ENCODE data around the gene SPATA31E1. TPM values are rescaled to one million over a fixed set of nuclear protein-coding genes. Genes with fewer than 3 reads are reported as not detected.
"Not testable (repeated sequence)": the region's sequence is repeated elsewhere in the genome, so short reads cannot be mapped to it uniquely, and the experiment has no call there.

Gene SPATA31E1
- total RNA-seq, 2 donors from 2014 or later: not detected

DNA sequence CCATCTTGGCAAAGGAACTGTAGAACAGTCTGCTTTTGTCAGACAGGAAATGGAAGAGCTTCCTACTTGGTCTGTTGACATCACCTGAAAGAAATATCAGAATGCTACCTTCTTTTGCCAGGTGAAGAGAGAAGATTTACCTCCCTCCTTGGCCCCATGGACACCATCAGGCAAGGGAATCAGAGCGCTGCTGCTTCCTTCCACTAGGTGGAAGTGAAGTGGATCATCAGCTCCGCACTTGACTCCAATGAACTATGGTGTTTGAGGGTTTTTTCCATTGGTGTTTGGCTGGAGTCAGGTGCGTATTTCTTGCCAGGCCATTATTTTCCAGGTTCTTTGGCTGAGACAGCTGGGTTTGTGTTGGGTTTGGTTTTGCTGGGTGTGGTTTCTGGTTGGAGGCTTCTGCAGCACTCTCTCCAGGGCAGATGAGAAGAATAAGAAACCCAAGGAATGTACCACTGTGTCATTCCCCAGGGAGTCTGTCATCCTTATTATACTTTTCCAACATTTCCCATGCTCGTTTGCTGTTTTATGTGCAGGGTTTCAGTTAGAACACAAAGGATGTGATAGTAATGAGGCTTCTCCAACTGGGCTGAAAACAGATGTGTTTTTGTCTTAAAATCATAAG is 12.4 kb downstream of the SPATA31E1 start:
- H3K27me3 Mint-ChIP-seq (ENCODE audit: low read depth): peaks cover 21% of the 10 kb centered on the region
- ATAC-seq (replicated peaks in 1 of 2) (no peak), DNase-seq (no peak)
- no peak overlapping the region for H3K4me3 Mint-ChIP-seq
- no peaks in the 10 kb centered on the region for H3K4me1 Mint-ChIP-seq (ENCODE audit: low read depth)
- peaks cover 4% of the 10 kb centered on the region in 2 donors for H3K9me3 Mint-ChIP-seq
- H3K36me3 Mint-ChIP-seq (ENCODE audit: insufficient read depth in 2 of 2): peaks cover 5 to 8% of the 10 kb centered on the region in 2 donors
- H3K27ac Mint-ChIP-seq: no peak overlapping the region

DNA sequence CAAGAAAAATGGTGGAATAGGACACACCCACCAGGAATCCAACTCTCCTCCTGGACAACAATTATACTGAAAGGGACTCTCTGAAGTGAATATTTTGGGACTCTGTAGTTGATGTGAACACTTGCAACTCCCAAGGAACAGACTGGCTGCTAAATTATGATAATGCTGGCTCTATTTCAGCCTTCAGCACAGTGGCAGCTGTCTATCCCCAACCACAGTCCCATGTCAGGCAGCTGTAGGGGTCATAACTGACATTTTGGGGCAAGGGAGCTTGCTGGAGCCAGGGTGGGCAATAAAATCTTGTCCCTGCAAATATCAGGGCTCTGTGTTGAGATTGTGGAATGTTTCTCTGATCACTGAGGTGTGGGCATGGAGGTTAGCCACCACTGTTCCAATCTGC is 14.2 kb downstream of the SPATA31E1 start:
- ATAC-seq (replicated peaks in 1 of 2) (no peak), DNase-seq (no peak)
- Mint-ChIP-seq H3K27ac (no peak overlapping the region), H3K4me3 (no peak overlapping the region), H3K36me3 (ENCODE audit: insufficient read depth in 2 of 2) (peaks cover 5 to 8% of the 10 kb centered on the region in 2 donors), H3K9me3 (peaks cover 5 to 10% of the 10 kb centered on the region in 2 donors), H3K27me3 (ENCODE audit: low read depth) (peaks cover 22% of the 10 kb centered on the region), H3K4me1 (ENCODE audit: low read depth) (no peaks in the 10 kb centered on the region)

DNA sequence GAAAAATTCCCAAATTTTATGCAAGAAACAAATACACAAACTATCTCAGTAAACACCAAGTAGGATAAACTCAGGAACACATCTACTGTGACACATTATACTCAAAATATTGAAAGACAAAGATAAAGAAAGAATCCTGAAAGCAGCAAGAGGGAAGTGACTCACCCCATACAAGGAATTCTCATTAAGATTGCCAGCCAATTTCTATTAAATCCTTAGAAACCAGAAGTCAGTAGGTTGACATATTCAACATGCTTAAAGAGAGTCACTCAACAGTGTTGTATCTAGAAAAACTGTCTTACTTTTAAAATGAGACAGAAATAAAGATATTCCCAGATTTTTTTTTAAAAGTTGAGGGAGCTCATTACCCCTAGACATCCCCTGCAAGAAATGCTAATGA is 15.5 kb downstream of the SPATA31E1 start:
- no peaks in the 10 kb centered on the region for H3K4me1 Mint-ChIP-seq (ENCODE audit: low read depth)
- H3K9me3 Mint-ChIP-seq: peaks cover 5 to 10% of the 10 kb centered on the region in 2 donors
- no peak for ATAC-seq (replicated peaks in 1 of 2)
- H3K4me3 Mint-ChIP-seq: no peak overlapping the region
- H3K36me3 Mint-ChIP-seq (ENCODE audit: insufficient read depth in 2 of 2): peaks cover 7 to 11% of the 10 kb centered on the region in 2 donors
- no peak overlapping the region for H3K27ac Mint-ChIP-seq
- DNase-seq: no peak
- H3K27me3 Mint-ChIP-seq (ENCODE audit: low read depth): peaks cover 22% of the 10 kb centered on the region

DNA sequence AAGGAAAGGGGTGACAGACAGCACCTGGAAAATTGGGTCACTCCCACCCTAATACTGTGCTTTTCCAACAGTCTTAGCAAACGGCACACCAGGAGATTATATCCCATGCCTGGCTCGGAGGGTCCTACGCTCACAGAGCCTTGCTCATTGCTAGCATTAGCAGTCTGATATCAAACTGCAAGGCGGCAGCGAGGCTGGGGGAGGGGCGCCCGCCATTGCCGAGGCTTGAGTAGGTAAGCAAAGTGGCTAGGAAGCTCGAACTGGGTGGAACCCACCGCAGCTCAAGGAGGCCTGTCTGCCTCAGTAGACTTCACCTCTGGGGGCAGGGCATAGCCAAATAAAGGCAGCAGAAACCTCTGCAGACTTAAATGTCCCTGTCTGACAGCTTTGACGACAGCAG is 19.7 kb downstream of the SPATA31E1 start:
- not testable (repeated sequence) for H3K4me1 Mint-ChIP-seq (ENCODE audit: low read depth); ATAC-seq (replicated peaks in 1 of 2); H3K27ac Mint-ChIP-seq; H3K36me3 Mint-ChIP-seq (ENCODE audit: insufficient read depth in 2 of 2); H3K4me3 Mint-ChIP-seq; DNase-seq
- H3K9me3 Mint-ChIP-seq: peaks cover 10 to 15% of the 10 kb centered on the region in 2 donors
- H3K27me3 Mint-ChIP-seq (ENCODE audit: low read depth): peaks cover 27% of the 10 kb centered on the region

- DNase-seq (no peak), ATAC-seq (replicated peaks in 1 of 2) (peak in 1 of 2 donors; percentile 53)
- H3K4me1 Mint-ChIP-seq (ENCODE audit: low read depth): no peaks in the 10 kb centered on the region
- peaks cover 8% of the 10 kb centered on the region for H3K27me3 Mint-ChIP-seq (ENCODE audit: low read depth)
- peaks cover 0 to 5% of the 10 kb centered on the region in 2 donors for H3K9me3 Mint-ChIP-seq
- no peaks in the 10 kb centered on the region for H3K36me3 Mint-ChIP-seq (ENCODE audit: insufficient read depth in 2 of 2)
- H3K4me3 Mint-ChIP-seq: no peak overlapping the region
- H3K27ac Mint-ChIP-seq: no peak overlapping the region
Observed at GRCh38 chr9:87909310-87910041, 26.8 kb downstream of the SPATA31E1 start.

DNA sequence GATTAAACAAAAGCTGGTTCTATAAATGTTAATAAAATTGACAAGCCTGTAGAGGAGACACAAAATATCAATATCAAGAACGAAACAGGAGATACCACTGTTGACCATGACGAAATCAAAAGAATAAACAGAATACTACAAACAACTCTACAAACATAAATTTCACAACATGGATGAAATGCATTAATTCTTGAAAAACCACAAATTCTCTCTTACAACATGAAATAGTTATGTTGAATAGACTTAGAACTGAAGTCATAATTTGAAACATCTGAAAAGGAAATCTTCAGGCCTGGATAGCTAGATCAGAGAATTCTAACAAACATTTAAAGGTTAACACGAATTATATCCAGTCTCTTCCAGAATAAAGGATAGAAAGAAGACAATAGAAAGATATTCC is 28.1 kb downstream of the SPATA31E1 start:
- Mint-ChIP-seq H3K27me3 (ENCODE audit: low read depth) (no peaks in the 10 kb centered on the region), H3K9me3 (no peaks in the 10 kb centered on the region), H3K36me3 (ENCODE audit: insufficient read depth in 2 of 2) (no peaks in the 10 kb centered on the region), H3K4me1 (ENCODE audit: low read depth) (no peaks in the 10 kb centered on the region), H3K27ac (no peak overlapping the region), H3K4me3 (no peak overlapping the region)
- DNase-seq (no peak), ATAC-seq (replicated peaks in 1 of 2) (no peak)

GRCh38 chr9:87917662-87918061 is 35.0 kb downstream of the SPATA31E1 start, which contains the start of gene SPATA31C1:
SPATA31C1 (plus strand) TSS chr9:87917962.
- not testable (repeated sequence) for H3K9me3 Mint-ChIP-seq; H3K4me1 Mint-ChIP-seq (ENCODE audit: low read depth); H3K27ac Mint-ChIP-seq; H3K4me3 Mint-ChIP-seq; DNase-seq; H3K36me3 Mint-ChIP-seq (ENCODE audit: insufficient read depth in 2 of 2); H3K27me3 Mint-ChIP-seq (ENCODE audit: low read depth); ATAC-seq (replicated peaks in 1 of 2)

DNA sequence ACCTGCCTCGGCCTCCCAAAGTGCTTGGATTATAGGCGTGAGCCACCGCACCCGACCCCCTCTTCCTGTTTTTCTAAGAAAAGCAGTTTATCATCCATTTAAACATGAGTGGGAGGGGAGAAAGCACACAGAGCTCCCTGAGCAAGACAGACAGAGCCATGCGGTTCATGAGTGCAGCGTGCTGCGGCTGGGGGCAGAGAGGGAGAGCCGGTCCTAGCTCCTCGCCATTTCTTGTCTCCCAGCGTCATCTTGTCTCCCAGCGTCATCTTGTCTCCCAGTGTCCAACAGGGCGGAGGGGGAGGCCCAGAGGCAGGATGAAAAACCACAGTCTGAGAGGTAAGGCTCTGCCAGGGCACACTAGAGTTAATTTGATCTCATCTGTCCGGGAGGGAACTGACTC is 36.3 kb downstream of the SPATA31E1 start:
- ATAC-seq (replicated peaks in 1 of 2); H3K36me3 Mint-ChIP-seq (ENCODE audit: insufficient read depth in 2 of 2); H3K27ac Mint-ChIP-seq; H3K4me3 Mint-ChIP-seq; DNase-seq; H3K27me3 Mint-ChIP-seq (ENCODE audit: low read depth); H3K4me1 Mint-ChIP-seq (ENCODE audit: low read depth); H3K9me3 Mint-ChIP-seq: not testable (repeated sequence)

GRCh38 chr9:87921561-87921960 is 38.9 kb downstream of the SPATA31E1 start:
- not testable (repeated sequence) for H3K4me1 Mint-ChIP-seq (ENCODE audit: low read depth); H3K27me3 Mint-ChIP-seq (ENCODE audit: low read depth); H3K36me3 Mint-ChIP-seq (ENCODE audit: insufficient read depth in 2 of 2); H3K27ac Mint-ChIP-seq; H3K9me3 Mint-ChIP-seq; DNase-seq; H3K4me3 Mint-ChIP-seq; ATAC-seq (replicated peaks in 1 of 2)

DNA sequence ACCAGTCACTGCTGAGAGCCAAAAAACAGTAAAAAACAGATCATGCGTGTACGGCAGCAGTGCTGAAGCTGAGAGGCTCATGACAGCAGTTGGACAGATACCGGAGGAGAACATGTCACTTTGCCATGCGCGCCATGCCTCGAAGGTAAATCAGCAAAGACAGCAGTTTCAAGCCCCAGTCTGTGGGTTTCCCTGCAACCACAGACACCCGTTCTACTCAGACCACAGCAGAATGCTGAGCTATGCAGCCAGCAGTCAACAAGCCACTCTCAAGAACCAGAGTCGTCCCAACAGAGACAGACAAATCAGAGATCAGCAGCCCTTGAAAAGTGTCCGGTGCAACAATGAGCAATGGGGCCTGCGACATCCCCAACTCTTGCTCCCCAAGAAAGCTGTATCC is 40.3 kb downstream of the SPATA31E1 start:
- not testable (repeated sequence) for H3K27ac Mint-ChIP-seq; H3K4me3 Mint-ChIP-seq; ATAC-seq (replicated peaks in 1 of 2); H3K27me3 Mint-ChIP-seq (ENCODE audit: low read depth); H3K4me1 Mint-ChIP-seq (ENCODE audit: low read depth); H3K36me3 Mint-ChIP-seq (ENCODE audit: insufficient read depth in 2 of 2); H3K9me3 Mint-ChIP-seq
- peak; percentile 8 to 22 for DNase-seq

GRCh38 chr9:87924851-87925250 is 42.2 kb downstream of the SPATA31E1 start:
- not testable (repeated sequence) for ATAC-seq (replicated peaks in 1 of 2); H3K27ac Mint-ChIP-seq; H3K9me3 Mint-ChIP-seq; DNase-seq; H3K36me3 Mint-ChIP-seq (ENCODE audit: insufficient read depth in 2 of 2); H3K4me1 Mint-ChIP-seq (ENCODE audit: low read depth); H3K4me3 Mint-ChIP-seq; H3K27me3 Mint-ChIP-seq (ENCODE audit: low read depth)

GRCh38 chr9:87929152-87929551 is 46.5 kb downstream of the SPATA31E1 start:
- ATAC-seq (replicated peaks in 1 of 2); H3K4me1 Mint-ChIP-seq (ENCODE audit: low read depth); H3K27ac Mint-ChIP-seq; H3K27me3 Mint-ChIP-seq (ENCODE audit: low read depth); DNase-seq; H3K36me3 Mint-ChIP-seq (ENCODE audit: insufficient read depth in 2 of 2); H3K9me3 Mint-ChIP-seq; H3K4me3 Mint-ChIP-seq: not testable (repeated sequence)

DNA sequence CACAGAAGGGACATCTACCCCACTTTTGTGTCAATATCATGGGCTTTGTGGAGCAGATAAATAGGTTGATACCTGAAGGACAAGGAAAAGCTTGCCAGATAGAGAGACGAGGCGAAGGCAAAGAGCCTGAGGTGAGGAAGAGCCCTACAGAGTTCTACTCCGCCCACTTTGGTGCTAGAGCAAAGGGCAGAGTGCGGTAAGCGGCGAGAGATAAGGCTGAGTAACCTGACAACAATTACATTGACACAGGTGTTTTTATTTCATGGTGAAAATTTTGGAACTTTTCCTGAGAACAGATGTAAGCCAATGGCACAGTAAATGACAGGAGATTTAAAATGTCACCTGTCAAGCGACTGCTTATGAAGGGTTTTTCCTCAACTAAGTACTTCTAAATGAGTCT is 51.8 kb downstream of the SPATA31E1 start:
- not testable (repeated sequence) for H3K4me3 Mint-ChIP-seq; H3K9me3 Mint-ChIP-seq; H3K4me1 Mint-ChIP-seq (ENCODE audit: low read depth); ATAC-seq (replicated peaks in 1 of 2); DNase-seq; H3K36me3 Mint-ChIP-seq (ENCODE audit: insufficient read depth in 2 of 2); H3K27me3 Mint-ChIP-seq (ENCODE audit: low read depth); H3K27ac Mint-ChIP-seq

DNA sequence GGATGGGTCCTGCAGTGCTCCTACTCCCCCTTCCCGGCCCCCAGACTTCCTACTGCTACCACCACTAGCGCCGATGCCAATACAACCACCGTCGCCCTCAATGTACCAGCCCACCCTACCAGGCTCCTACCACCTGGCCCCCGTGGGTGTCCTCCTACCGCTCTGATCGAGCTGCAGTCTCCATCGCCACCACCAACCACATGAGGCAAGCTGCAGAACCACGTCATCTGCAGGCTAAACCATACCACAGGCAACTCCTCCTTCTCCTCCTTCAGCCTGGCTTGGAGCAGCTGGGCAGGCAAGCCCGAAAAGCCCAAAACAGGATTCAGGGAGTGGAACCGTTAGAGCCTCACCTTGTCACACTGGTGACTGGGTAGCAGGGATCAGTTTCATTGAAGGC is 54.7 kb downstream of the SPATA31E1 start:
- DNase-seq; H3K4me1 Mint-ChIP-seq (ENCODE audit: low read depth); H3K27me3 Mint-ChIP-seq (ENCODE audit: low read depth); H3K4me3 Mint-ChIP-seq; ATAC-seq (replicated peaks in 1 of 2); H3K36me3 Mint-ChIP-seq (ENCODE audit: insufficient read depth in 2 of 2); H3K9me3 Mint-ChIP-seq; H3K27ac Mint-ChIP-seq: not testable (repeated sequence)

Data from activated T-cell treated with anti-CD3 and anti-CD28 coated beads, Interleukin-2, amount 50 U/mL, for 72 hours (primary cell).